GM21825 (cell line): Measurements from ENCODE around the gene PLCB4.

Experiments
- ATAC-seq: cut with Tn5 transposase; IDR thresholded peaks from one replicate; pipeline ENCODE4 v1.9.1; 2021; ENCODE audit warnings: mild to moderate bottlenecking, moderate library complexity; ENCODE audit not compliant: unreplicated experiment

Gene PLCB4

DNA sequence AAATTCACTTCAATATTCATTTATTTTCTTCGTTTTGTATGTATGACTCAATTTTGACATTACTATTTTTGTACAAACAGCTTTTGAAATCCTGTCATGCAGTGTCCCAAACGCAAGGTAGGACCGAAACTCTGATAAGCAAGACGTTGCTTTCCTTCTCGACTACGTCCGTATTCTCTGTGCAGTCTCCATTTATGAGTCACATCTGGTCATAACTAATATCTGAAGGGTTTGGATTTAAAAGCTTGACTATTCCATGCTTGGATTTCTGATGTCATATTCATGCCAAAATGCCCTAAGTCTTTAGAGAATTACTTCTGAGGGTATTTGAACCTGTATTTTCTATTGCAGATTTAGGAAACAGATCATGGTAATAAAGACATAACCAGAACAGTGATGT is 407.8 kb downstream of the PLCB4 start:
- no peak for ATAC-seq

DNA sequence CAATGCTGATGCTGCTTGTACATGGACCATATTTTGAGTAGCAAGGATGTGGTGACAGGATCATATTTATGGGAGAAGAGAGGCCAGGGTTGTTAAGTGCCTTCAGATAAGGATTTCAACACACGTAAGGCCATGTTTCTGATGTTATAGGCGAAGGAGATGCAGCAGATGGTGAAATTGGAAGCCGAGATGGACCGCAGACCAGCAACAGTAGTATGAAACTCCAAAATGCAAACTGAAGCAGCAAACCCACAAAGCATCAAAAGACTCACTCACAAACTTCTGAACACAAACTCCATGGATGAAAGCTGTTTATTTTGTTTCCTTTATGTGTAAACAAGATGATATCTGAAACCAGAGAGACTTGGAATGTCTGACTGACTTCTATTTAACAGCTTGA is 409.9 kb downstream of the PLCB4 start:
- no peak for ATAC-seq

DNA sequence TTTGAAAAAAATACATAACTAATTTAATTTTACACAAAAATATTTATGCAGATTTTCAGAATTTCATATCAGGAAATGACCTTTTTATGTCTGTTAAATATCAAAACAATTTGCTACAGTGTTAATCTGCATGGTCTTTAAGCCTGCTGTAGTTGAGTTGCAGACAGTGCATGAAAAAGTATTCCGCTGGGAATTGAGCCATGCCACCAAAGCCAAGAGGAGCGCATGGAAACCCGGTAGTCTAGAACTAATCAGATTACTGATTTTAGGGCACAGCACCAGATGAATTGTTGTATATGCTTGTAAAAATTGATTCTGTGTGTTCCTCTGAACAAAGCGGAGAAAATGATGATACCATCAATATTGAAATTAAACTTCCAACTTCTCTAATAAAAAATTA is 411.2 kb downstream of the PLCB4 start:
- ATAC-seq = no peak

DNA sequence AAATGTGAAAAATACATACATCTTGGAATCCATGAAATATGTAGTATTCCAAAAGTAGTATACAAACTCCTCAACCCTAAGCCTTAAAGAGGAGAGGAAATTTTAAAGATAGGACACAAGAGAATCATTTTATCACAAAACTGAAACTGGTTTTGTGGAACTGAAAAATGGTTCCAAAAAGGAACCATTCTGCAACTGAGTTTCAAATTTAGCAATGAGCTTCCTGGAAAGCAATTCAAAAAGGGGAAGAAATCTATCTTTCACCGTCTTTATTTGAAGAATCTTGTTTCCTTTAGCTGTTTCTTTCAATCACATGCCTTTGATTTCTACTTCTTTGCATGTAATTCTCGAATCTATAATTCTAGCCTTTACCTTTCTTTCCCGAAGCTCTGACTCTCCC is 413.3 kb downstream of the PLCB4 start:
- no peak for ATAC-seq

DNA sequence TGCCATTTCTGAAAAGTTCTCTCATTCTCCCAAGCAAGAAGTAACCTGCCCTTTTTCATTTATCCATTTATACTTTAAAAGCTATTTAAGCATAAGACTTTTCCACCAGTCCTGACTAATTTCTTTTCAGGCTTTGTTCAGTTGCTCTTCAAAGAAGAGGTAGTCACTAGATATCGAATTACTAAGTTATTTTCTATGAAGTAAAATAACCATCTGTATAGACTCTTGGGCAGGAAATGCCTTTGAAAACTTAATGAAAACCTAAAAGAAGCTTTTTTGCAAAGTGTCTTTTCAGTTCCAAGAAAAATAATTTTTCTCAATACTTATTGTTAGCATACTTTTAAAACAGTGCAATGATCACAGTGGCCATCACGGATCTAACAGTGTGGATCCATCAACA is 414.2 kb downstream of the PLCB4 start:
- no peak for ATAC-seq

DNA sequence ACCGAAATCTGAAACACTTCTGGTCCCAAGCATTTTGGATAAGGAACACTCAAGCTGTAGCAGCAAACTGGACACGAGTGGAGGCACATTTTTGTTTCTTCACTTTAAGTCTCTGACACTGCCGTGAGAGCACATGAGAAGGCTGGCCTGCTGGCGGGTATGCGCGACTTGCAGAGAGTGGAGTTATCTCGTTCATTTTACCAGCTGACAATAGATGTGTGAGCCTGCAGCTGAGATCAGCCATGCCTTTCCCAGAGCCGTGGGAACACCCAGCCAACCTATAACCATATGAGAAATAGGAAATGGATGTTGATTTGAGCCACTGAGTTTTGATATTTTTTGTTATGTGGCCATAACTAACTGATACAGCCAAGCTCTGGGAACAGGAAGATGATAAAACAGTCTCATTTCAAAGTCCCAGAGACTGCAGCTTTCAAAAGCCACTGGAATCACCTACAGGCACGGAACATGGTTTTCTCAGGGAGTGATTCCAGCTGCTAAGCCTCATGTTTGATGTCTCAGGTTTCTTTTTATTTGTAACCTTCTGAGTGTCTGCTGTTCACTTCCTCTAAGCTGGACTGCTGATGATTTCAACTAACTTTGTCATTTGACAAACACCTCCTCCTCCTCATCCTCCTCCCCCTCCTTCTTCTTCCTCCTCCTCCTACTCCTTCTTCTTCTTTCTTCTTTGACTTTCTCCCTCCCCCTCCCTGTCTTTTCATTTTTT is 416.9 kb downstream of the PLCB4 start:
- ATAC-seq = no peak

DNA sequence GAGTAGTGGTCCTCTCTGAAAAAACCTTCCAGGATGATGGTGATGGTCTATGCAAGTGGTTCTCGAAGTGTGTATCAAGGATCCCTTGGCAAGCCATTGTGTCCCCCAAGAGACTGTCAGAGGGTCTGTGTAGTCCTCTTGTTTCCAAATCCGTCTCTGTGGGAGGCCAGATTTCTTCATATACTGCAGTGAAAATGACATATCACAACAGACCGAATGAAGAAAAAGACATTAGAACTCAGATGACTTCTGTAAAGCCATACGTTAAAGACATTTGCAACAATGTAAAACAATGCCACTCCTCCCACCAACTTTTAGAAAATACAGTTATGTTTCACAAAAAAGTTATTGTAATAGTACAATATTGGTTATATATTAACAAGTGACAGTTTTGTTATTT is 418.3 kb downstream of the PLCB4 start:
- ATAC-seq = no peak

DNA sequence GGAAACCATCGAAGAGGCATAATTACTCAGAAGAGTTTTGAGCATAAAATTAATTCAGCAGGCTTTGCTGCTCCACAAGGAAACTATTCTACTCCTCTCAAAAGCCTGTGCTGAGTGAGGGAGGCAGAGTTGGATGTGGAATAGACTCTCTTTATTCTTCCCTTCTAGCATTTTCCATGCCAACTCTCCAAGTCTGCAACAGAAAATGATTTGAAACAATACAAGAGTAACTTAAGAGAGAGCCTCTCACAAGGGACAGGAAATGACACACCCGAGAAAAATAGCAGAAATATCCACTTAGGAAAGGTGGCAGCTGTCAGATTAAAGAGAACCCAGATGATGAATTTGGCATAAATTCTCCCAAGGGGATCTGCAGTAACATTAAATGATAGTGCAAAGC is 419.2 kb downstream of the PLCB4 start:
- no peak for ATAC-seq

DNA sequence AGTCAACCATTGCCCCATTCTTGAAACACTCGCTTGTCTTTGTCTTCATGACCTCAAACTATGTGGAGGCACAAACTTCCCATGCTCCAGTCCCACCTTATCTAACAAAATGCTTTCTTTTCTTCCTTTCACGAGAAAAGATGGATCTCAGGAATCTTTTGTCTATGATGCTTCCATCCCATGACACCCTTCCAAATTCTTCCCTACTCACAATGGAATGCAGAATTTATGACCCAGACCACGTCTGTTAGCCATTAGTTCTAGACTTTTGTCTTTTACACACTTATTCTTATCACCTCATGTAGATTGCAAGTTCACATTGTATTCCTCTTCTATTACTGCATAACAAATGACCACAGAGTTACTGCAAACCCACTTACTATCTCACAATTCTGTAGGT is 421.3 kb downstream of the PLCB4 start:
- ATAC-seq = no peak

DNA sequence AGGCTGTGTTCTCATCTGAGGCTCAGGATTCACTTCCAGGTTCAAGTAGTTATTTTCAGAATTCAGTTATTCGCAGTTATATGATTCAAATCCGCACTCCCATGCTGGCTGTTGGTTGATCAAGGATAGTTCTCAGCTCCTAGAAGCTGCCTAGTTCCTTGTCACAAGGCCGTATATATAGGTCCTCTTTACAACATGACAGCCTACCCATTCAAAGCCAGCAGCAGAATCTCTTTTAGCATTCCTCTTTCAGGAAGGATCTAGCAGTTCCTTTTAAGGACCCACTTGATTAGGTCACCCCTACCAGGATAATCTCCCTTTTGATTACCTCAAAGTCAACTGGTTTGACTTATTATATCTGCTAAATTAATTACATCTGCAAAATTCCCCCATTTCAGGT is 421.7 kb downstream of the PLCB4 start:
- no peak for ATAC-seq

DNA sequence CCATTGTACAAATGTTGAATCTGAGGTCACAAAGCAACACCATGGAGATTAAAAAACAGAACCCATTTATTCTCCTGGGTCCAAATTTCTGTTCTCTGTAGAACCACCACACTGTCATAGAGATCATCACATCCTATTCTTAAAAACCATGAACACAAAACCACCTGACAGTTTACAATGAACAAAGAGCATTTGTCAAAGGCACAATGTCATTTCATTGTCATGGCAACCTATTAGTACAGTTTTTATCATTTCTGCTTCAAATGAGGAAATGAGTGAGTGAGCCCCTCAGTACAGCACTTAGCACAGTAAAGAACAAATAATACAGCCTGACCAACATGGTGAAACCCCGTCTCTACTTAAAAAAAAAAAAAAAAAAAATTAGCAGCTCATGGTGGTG is 422.4 kb downstream of the PLCB4 start:
- ATAC-seq = no peak

DNA sequence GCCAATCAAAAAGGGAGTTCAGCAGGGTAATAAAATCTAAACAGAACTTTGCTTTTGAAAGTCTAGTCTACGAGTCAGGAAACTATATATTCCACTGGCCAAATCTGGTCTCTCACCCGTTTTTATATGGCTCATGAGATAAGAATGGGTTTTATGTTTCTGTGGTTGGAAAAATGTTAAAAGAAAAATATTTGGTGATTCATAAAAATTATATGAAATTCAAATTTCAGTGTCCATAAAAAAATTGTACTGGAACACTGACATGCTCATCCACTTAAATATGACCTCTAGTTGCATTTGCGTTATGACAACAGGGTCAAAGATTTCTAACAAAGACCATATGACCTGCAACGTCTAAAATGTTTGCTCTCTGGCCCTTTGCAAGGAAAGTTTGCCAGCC is 423.2 kb downstream of the PLCB4 start:
- ATAC-seq = no peak

DNA sequence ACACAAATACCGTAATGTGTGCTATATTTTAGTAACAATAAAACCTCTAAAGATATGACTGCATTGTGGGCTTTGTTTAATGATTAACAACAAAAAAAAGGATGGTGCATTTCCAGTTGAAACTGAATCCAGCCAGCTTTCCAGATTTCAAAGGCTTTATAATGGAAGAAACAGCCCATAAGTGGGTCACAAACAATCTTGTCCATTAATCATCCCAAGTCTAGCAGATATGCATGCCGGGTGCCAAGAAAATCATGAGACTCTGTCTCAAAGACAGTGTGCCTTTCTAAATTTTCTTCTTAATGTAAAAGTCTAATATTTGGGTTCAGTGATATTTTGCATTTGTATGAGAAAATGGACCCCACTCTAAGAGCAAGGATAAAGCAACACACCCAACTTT is 424.9 kb downstream of the PLCB4 start:
- ATAC-seq = no peak

DNA sequence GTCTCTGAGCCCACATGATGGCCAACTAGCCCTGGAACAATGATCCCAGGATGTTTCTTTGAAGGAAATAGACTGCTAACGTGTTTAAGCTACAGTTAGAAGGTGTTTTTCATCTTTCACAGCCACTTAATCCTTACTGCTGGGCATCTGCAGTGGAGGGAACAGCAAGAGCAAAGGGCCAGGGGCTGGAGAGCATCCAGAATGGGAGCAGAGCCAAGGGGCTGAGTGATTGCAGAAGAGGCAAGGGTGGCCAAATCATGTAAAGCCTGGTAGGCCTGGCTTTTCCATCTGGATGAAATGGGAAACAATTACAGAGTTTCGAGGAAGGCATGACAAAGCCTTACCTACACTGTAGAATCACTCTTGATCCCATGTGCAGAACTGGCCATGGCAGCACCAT is 426.8 kb downstream of the PLCB4 start:
- no peak for ATAC-seq

DNA sequence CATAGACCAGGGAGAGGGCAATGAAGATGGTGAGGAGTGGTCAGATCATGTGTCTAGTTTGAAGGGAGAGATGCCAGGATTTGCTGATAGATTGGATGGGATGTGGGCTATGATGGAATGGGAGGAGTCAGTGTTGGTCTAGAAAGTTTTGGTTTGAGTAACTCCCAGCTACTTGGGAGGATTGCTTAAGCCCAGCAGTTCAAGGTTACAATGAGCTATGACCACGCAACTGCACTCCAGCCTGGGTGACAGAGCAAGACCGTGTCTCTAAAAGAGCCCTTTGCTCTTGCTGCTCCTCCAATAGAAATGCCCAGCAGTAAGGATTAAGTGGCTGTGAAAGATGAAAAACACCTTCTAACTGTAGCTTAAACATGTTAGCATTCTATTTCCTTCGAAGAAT is 427.3 kb downstream of the PLCB4 start:
- no peak for ATAC-seq

DNA sequence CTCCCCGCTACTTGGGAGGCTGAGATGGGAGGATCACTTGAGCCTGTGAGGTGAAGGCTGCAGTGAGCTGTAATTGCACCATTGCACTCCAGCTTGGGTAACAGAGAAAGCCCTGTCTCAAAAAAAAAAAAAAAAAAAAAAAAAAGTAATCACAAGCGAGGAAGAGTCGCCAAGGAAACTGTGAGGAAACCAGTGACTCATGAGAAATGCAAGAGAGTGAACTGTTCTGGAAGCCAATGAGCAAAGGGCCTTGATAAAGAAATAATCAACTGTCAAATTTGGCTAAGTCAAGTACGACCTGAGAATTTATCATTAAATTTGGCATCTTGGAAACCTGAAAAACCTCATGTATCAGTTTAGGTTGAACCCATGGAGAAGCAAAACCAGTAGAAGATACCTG is 429.4 kb downstream of the PLCB4 start:
- ATAC-seq = no peak

DNA sequence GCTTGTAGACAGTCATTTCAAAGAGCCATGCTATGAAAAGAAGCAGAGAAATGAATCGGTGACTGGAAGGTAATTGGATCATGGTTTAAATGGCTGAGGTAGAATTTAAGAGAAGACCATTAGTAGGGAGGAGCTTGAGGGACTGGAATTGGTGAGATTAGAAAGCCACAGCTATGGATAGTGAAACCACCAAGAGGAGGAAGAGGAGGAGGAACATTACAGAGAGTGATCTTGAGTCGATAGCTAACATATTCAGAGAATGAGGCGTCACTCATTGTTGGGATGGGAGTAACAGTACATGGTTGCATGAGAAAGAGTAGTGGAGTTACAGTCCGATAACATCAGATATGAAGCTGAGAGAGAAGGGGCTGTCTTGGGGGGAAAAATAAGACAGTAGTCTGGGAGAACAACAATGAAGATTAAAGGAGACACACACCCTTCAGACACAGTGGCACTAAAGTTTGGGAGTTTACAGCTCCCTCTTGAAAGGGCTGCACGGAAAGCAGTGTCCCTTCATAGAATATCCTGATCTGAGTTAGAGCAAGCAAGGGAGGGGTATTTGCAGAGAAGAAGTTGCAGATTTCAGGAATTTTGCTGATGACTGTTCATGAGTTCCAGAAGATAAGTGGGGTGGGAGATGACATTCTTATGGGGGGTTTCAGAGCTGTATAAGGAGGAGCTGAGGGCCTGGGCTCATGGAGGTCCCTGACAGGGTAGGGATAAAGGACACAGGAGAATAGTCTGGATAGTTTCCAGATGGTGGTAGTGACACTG is 430.4 kb downstream of the PLCB4 start:
- ATAC-seq = no peak

DNA sequence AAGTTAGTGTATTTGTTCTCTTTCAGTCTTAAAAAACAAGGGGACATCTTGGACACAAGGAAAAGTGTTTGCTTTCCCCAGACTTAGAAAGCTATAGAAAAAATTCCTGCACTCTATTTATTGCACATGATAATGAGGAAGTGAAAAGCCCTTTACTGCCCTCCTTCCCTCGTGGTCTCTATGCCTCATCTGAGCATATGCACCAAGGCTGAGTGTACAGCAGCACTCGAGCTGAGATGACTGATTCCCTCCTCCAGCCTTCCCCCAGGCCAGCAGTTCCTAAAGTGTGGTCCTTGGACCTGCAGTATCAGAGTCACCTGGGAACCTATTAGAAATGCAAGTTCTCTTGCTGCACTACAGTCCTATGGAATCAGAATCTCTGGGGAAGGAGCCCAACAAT is 431.2 kb downstream of the PLCB4 start:
- no peak for ATAC-seq

DNA sequence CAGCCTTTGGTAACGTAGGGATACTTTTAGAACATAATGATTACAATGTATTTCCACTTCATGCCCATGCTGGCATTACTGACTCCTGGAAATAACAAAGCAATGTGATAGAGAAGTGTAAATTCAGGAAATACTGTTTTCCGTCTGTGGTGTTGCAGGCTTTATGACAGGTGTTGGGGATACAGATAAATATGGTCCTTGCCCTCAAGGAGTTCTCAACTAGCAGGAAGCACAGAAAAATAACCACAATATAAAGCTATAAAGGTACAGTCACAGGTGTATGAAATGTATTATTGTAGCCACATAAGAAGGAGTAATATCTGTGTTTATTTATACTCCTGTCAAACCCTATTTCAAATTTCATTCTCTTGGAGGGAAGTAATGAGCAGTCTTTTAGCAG is 432.6 kb downstream of the PLCB4 start:
- ATAC-seq = no peak

DNA sequence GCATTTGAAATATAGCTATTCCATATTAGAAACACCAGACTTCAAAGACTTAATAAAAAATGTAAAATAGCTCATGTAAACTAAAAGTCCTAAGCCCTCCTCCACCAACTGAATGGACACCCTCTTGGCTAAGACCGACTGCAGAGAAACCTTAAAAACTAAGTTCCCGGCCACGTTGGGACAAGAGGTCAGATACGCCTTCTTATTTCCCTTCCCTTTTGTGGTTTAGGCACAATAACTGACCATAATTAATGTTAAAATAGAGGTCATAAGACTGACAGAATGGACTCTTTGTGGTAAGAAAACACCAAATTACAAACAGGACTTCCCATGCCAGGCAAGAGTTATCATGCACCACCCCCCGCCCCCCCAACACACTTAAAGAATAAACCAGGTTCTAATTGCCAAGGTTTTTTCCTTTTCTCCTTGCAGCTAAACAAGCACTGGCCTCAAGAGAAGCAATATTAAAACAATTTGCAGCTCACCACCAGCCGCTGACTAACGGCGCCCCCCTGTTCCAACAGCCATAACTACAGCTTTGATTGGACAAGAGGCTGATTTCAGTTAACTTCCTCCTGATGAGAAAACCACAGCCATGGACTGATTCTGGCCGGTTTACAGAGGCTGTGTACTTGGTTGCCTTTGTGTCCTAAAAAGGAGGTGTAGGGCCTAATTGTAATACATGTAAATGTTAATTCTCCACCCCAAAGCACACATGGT is 434.8 kb downstream of the PLCB4 start:
- ATAC-seq = no peak

DNA sequence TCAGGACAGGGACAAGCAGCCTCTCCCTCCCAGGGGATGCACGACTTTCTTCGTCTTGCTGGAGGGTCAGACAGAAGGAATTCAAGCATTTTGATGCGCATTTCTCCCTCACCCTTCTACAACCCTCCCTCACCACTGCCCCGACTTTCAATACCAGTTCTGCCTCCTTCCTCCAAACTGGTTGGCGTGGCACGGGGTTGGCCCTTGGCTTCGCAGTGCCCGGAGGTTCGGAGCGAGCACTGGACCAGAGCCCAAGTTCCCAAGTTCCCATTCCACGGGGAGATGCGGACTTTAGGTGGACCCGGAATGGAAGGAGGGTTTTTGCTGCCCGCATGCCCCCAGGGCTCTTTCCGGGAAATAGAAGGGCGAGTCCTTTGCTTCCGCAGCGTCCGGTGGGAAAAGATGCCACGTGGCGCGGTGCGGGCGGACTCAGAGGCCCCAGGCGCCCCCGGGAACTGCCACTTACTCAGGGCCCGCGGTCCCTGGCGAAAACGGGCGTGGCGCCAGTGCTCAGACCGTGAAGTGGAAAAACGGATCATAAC is 437.5 kb downstream of the PLCB4 start:
- no peak for ATAC-seq

DNA sequence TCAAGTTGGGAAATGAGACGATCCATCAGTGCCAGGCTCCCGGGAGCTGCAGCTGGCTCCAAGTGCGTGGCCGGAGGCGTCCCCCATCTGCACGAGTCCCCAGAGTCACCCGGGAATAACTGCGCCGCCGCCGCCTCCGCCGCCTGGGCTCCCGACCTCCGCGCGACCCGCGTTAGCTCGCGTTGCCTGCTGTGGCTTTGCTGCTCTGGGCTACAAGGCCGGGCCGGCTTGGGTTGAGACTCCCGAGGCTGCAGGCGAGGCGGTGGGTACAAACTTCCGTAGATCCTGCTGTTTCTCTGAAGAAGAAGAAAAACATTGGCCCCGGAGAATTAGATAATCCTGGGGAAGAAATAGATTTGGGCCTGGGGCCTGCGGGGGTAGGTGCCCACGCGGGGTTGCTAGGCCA is 438.1 kb downstream of the PLCB4 start:
- ATAC-seq = no peak
